ENCODE measurements around the gene RAMACL. TPM values are rescaled to one million over a fixed set of nuclear protein-coding genes. Genes with fewer than 3 reads are reported as not detected.

The RAMACL gene
- total and polyA plus RNA-seq, 2 donors (not counting 1 experiment from before 2014, with no cell fraction given), result 2.7 TPM; not detected in 1

- Histone ChIP-seq H3K9ac (ENCODE audit: low read length) (no peak overlapping the region), H4K20me1 (ENCODE audit: control insufficient read depth, insufficient read depth, low read length, poor library complexity, severe bottlenecking) (no peaks in the 10 kb centered on the region), H3K4me2 (replicated peaks; ENCODE audit: low read depth, low read length, poor library complexity, severe bottlenecking) (no peak overlapping the region), H3K27me3 (replicated peaks in 1 of 4; ENCODE audit: control extremely low read depth in 1 of 4, control insufficient read depth in 3 of 4, insufficient read depth in 4 of 4, low read length in 3 of 4) (no peaks in the 10 kb centered on the region), H2AFZ (ENCODE audit: insufficient read depth, low read depth, low read length, poor library complexity, severe bottlenecking) (no peak overlapping the region), H3K4me1 (ENCODE audit: control insufficient read depth in 2 of 2, insufficient read depth in 2 of 2, low read length in 2 of 2) (no peaks in the 10 kb centered on the region), H3K79me2 (ENCODE audit: control insufficient read depth, insufficient read depth, low read length) (peaks cover 6% of the 10 kb centered on the region), H3K36me3 (replicated peaks in 1 of 2; ENCODE audit: control extremely low read depth in 1 of 2, control insufficient read depth in 1 of 2, extremely low read depth in 1 of 2, insufficient read depth in 2 of 2, low read length in 1 of 2) (no peaks in the 10 kb centered on the region), H3K27ac (ENCODE audit: low read length in 2 of 2) (no peak overlapping the region), H3K4me3 (ENCODE audit: control extremely low read depth in 1 of 5, extremely low read depth in 1 of 5, insufficient read depth in 1 of 5, low read depth in 2 of 5, low read length in 4 of 5) (no peak overlapping the region), H3K9me3 (ENCODE audit: control extremely low read depth in 1 of 3, control insufficient read depth in 2 of 3, insufficient read depth in 1 of 3, low read length in 2 of 3) (no peaks in the 10 kb centered on the region)
- intact Hi-C loops (cut with micrococcal nuclease), result no loop called here
- 60% methylated on average over 1 of the region's 5 CpGs for WGBS (ENCODE audit: insufficient coverage)
- ChIA-PET CTCF (no interaction called here), POLR2A (no interaction called here)
- no peak for DNase-seq
- no peaks in the 10 kb centered on the region for H3K9me3 Mint-ChIP-seq (ENCODE audit: insufficient read depth)
- H3K4me3 Mint-ChIP-seq, result no peak overlapping the region
- no peak for ATAC-seq (ENCODE audit: low read depth)
- TF ChIP-seq CTCF (IDR thresholded peaks at IDR 0.05) (no peak), EZH2 (IDR thresholded peaks at IDR 0.05; ENCODE audit: borderline replicate concordance, insufficient read depth, low read depth, low read length, poor library complexity, severe bottlenecking) (no peak)
- H3K27ac Mint-ChIP-seq, result no peak overlapping the region
- no peaks in the 10 kb centered on the region for H3K4me1 Mint-ChIP-seq
- peaks cover 8% of the 10 kb centered on the region for H3K27me3 Mint-ChIP-seq
Observed at GRCh38 chr6:166599205-166599604, 12.7 kb upstream of the RAMACL start.

- DNase-seq (no peak), ATAC-seq (ENCODE audit: low read depth) (no peak)
- H3K4me1 Mint-ChIP-seq, result no peaks in the 10 kb centered on the region
- POLR2A ChIA-PET, result no interaction called here
- Histone ChIP-seq H3K9me3 (ENCODE audit: control extremely low read depth in 1 of 3, control insufficient read depth in 2 of 3, insufficient read depth in 1 of 3, low read length in 2 of 3) (no peaks in the 10 kb centered on the region), H3K9ac (ENCODE audit: low read length) (no peak overlapping the region), H3K27ac (ENCODE audit: low read length in 2 of 2) (no peak overlapping the region), H3K4me2 (replicated peaks; ENCODE audit: low read depth, low read length, poor library complexity, severe bottlenecking) (no peak overlapping the region), H3K79me2 (ENCODE audit: control insufficient read depth, insufficient read depth, low read length) (peaks cover 6% of the 10 kb centered on the region), H2AFZ (ENCODE audit: insufficient read depth, low read depth, low read length, poor library complexity, severe bottlenecking) (no peak overlapping the region), H3K4me3 (ENCODE audit: control extremely low read depth in 1 of 5, extremely low read depth in 1 of 5, insufficient read depth in 1 of 5, low read depth in 2 of 5, low read length in 4 of 5) (no peak overlapping the region), H3K4me1 (ENCODE audit: control insufficient read depth in 2 of 2, insufficient read depth in 2 of 2, low read length in 2 of 2) (no peaks in the 10 kb centered on the region), H3K36me3 (replicated peaks in 1 of 2; ENCODE audit: control extremely low read depth in 1 of 2, control insufficient read depth in 1 of 2, extremely low read depth in 1 of 2, insufficient read depth in 2 of 2, low read length in 1 of 2) (no peaks in the 10 kb centered on the region), H3K27me3 (replicated peaks in 1 of 4; ENCODE audit: control extremely low read depth in 1 of 4, control insufficient read depth in 3 of 4, insufficient read depth in 4 of 4, low read length in 3 of 4) (no peaks in the 10 kb centered on the region), H4K20me1 (ENCODE audit: control insufficient read depth, insufficient read depth, low read length, poor library complexity, severe bottlenecking) (no peaks in the 10 kb centered on the region)
- no peaks in the 10 kb centered on the region for H3K9me3 Mint-ChIP-seq (ENCODE audit: insufficient read depth)
- H3K27me3 Mint-ChIP-seq, result peaks cover 8% of the 10 kb centered on the region
- TF ChIP-seq CTCF (IDR thresholded peaks at IDR 0.05) (no peak), EZH2 (IDR thresholded peaks at IDR 0.05; ENCODE audit: borderline replicate concordance, insufficient read depth, low read depth, low read length, poor library complexity, severe bottlenecking) (no peak)
- CTCF ChIA-PET, result no interaction called here
- no peak overlapping the region for H3K27ac Mint-ChIP-seq
- intact Hi-C loops (cut with micrococcal nuclease), result no loop called here
- H3K4me3 Mint-ChIP-seq, result no peak overlapping the region
- 85% methylated on average over 5 of the region's 11 CpGs for WGBS (ENCODE audit: insufficient coverage)
Observed at GRCh38 chr6:166598441-166599138, 12.1 kb upstream of the RAMACL start.
